Measurements from ENCODE around the gene GP1BB. TPM values are rescaled to one million over a fixed set of nuclear protein-coding genes. Genes with fewer than 3 reads are reported as not detected.

Gene GP1BB
- total and polyA plus RNA-seq, 2 of the 13 experiments (the other 11 are each of a cell fraction or from before 2014, with no cell fraction given), result not detected

DNA sequence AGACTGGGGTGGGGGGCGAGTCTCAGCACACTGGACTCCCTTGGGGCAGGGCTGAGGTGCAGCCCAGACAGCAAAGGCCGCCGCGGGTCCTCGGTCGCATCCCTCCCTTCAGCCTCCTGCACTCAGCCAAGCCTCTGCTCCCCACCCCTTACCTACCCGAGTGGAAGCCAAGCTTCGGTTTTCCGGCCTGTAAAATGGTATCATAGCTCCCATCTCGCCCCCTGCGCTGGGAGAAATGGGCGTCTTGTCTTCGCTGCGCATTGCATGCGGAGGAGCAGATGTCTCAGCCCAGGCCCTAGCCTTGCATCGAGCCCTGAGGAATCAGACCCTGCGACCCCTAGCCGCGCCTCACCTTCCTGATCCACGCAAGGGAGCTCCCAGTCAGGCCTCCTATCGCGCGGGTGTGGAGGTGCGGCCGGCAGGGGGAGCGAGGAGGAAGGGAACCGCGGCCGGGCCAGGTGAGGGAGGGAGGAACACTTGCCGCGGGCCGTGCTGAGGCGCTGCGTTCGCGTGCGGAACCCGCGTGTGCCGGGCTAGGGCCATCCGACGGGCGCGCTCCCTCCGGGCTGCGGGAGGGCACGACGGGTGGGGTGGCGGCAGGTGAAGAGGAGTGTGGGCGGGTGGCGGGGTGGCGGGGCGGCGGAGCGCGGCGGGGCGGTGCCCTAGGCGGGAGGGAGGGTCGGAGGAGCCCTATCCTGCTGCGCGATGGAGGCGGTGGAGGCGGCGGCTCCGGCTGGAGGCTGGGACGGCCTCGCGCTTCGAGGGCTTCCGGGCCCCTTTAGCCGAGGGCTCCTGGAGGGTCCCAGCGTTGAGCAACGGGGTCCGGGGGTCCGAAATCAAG is 33.2 kb downstream of the GP1BB start (continued):
- TF ChIP-seq ZNF333 (CRISPR knock-in tag; IDR thresholded peaks at IDR 0.05; ENCODE audit: borderline replicate concordance), result no peak
- no peak for TF ChIP-seq NFYC (CRISPR knock-in tag; IDR thresholded peaks at IDR 0.05)
- peak; percentile 17; the same call in 1 of the 2 replicates for TF ChIP-seq GABPB1 (CRISPR knock-in tag; IDR thresholded peaks at IDR 0.05)
- TF ChIP-seq SRSF1 (optimal IDR thresholded peaks at IDR 0.05; ENCODE audit: low read depth, low read length), result no peak
- TF ChIP-seq MTF2 (CRISPR knock-in tag; IDR thresholded peaks at IDR 0.05; ENCODE audit: borderline replicate concordance), result peak; percentile 96; the same call in 1 of the 2 replicates
- TF ChIP-seq ZNF747 (CRISPR knock-in tag; IDR thresholded peaks at IDR 0.05; ENCODE audit: borderline replicate concordance), result no peak
- no peak for TF ChIP-seq EHMT2 (IDR thresholded peaks at IDR 0.05; ENCODE audit: borderline replicate concordance, low read depth, low read length)
- peak; percentile 66; the same call in 1 of the 2 replicates for TF ChIP-seq RAD21 (CRISPR knock-in tag; IDR thresholded peaks at IDR 0.05)
- no peak for TF ChIP-seq ZNF160 (CRISPR knock-in tag; IDR thresholded peaks at IDR 0.05)
- no peak for TF ChIP-seq PCBP1 (IDR thresholded peaks at IDR 0.05; ENCODE audit: borderline replicate concordance, low read depth, low read length)
- TF ChIP-seq RXRA (CRISPR knock-in tag; IDR thresholded peaks at IDR 0.05), result no peak
- peak; percentile 61; the same call in 1 of the 2 replicates for TF ChIP-seq ZNF629 (CRISPR knock-in tag; conservative IDR thresholded peaks at IDR 0.05)
- TF ChIP-seq MEF2D (CRISPR knock-in tag; IDR thresholded peaks at IDR 0.05), result no peak
- no peak for TF ChIP-seq NONO (IDR thresholded peaks at IDR 0.05)
- TF ChIP-seq NONO (CRISPR knock-in tag; conservative IDR thresholded peaks at IDR 0.05), result peak; percentile 26; the same call in 1 of the 2 replicates
- 0 out of 2 replicates have a peak, but pooled peaks have one; percentile 16 for TF ChIP-seq GATAD2A (CRISPR knock-in tag; IDR thresholded peaks at IDR 0.05)
- TF ChIP-seq, protein P1, sequence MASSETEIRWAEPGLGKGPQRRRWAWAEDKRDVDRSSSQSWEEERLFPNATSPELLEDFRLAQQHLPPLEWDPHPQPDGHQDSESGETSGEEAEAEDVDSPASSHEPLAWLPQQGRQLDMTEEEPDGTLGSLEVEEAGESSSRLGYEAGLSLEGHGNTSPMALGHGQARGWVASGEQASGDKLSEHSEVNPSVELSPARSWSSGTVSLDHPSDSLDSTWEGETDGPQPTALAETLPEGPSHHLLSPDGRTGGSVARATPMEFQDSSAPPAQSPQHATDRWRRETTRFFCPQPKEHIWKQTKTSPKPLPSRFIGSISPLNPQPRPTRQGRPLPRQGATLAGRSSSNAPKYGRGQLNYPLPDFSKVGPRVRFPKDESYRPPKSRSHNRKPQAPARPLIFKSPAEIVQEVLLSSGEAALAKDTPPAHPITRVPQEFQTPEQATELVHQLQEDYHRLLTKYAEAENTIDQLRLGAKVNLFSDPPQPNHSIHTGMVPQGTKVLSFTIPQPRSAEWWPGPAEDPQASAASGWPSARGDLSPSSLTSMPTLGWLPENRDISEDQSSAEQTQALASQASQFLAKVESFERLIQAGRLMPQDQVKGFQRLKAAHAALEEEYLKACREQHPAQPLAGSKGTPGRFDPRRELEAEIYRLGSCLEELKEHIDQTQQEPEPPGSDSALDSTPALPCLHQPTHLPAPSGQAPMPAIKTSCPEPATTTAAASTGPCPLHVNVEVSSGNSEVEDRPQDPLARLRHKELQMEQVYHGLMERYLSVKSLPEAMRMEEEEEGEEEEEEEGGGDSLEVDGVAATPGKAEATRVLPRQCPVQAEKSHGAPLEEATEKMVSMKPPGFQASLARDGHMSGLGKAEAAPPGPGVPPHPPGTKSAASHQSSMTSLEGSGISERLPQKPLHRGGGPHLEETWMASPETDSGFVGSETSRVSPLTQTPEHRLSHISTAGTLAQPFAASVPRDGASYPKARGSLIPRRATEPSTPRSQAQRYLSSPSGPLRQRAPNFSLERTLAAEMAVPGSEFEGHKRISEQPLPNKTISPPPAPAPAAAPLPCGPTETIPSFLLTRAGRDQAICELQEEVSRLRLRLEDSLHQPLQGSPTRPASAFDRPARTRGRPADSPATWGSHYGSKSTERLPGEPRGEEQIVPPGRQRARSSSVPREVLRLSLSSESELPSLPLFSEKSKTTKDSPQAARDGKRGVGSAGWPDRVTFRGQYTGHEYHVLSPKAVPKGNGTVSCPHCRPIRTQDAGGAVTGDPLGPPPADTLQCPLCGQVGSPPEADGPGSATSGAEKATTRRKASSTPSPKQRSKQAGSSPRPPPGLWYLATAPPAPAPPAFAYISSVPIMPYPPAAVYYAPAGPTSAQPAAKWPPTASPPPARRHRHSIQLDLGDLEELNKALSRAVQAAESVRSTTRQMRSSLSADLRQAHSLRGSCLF (CRISPR knock-in tag; IDR thresholded peaks at IDR 0.05; ENCODE audit: borderline replicate concordance), result no peak
- TF ChIP-seq MYC (CRISPR knock-in tag; IDR thresholded peaks at IDR 0.05; ENCODE audit: borderline replicate concordance), result peak; percentile 53; the same call in 1 of the 2 replicates
- 0 out of 2 replicates have a peak, but pooled peaks have one; percentile 26 for TF ChIP-seq ELF3 (CRISPR knock-in tag; IDR thresholded peaks at IDR 0.05)
- TF ChIP-seq ZNF788 (CRISPR knock-in tag; IDR thresholded peaks at IDR 0.05; ENCODE audit: borderline replicate concordance), result 0 out of 2 replicates have a peak, but pooled peaks have one; percentile 32
- TF ChIP-seq, protein P2, sequence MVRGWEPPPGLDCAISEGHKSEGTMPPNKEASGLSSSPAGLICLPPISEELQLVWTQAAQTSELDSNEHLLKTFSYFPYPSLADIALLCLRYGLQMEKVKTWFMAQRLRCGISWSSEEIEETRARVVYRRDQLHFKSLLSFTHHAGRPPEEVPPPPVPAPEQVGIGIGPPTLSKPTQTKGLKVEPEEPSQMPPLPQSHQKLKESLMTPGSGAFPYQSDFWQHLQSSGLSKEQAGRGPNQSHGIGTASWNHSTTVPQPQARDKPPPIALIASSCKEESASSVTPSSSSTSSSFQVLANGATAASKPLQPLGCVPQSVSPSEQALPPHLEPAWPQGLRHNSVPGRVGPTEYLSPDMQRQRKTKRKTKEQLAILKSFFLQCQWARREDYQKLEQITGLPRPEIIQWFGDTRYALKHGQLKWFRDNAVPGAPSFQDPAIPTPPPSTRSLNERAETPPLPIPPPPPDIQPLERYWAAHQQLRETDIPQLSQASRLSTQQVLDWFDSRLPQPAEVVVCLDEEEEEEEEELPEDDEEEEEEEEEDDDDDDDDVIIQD (CRISPR knock-in tag; IDR thresholded peaks at IDR 0.05; ENCODE audit: low read depth), result no peak
- 0 out of 2 replicates have a peak, but pooled peaks have one; percentile 28 for TF ChIP-seq ZNF589 (CRISPR knock-in tag; conservative IDR thresholded peaks at IDR 0.05)
- no peak for TF ChIP-seq TP53 (CRISPR knock-in tag; conservative IDR thresholded peaks at IDR 0.05)

Measured in HepG2 (cell line).